Thoracic aorta (tissue), 2 donors: ENCODE measurements around the gene DTNB. TPM values are rescaled to one million over a fixed set of nuclear protein-coding genes. Genes with fewer than 3 reads are reported as not detected.

ENCODE experiments used
- ATAC-seq: fragments of 150-250 bp; one replicate; pipeline ENCODE4 v1.8.0; 2017; ENCODE audit warnings: low read depth; ENCODE audit not compliant: insufficient number of reproducible peaks, low FRiP score
- DNase-seq: peaks from one replicate; pipeline ENCODE4 v3.0.0-alpha.2; 2020; ENCODE audit warnings: low spot score
- H3K27ac ChIP-seq, 2 donors: fragments of 200-600 bp; sonication (generic); 1 replicate in 1 of 2; 2 replicates in 1 of 2; pipeline ENCODE4 v1.5.1; 2016; ENCODE audit warnings: mild to moderate bottlenecking in 2 of 2, moderate library complexity in 2 of 2
- H3K27me3 ChIP-seq: fragments of 200-600 bp; sonication (generic); replicated peaks from 2 replicates; pipeline ENCODE4 v1.6.0; 2016; ENCODE audit warnings: mild to moderate bottlenecking; ENCODE audit not compliant: insufficient read depth
- H3K36me3 ChIP-seq: fragments of 200-600 bp; sonication (generic); one replicate; pipeline ENCODE4 v1.5.1; 2016
- H3K4me1 ChIP-seq, 2 donors: fragments of 200-600 bp; sonication (generic); 1 replicate in 1 of 2; 2 replicates in 1 of 2; pipeline versions ENCODE4 v1.5.1 to v1.6.0; 2016; ENCODE audit warnings: low read depth in 2 of 2, mild to moderate bottlenecking in 1 of 2; ENCODE audit not compliant: control insufficient read depth in 1 of 2
- H3K4me3 ChIP-seq: fragments of 200-600 bp; sonication (generic); 2 replicates; pipeline ENCODE4 v1.5.1; 2016; ENCODE audit warnings: mild to moderate bottlenecking
- H3K9me3 ChIP-seq: fragments of 200-600 bp; sonication (generic); 2 replicates; pipeline ENCODE4 v1.5.1; 2016
- total RNA-seq, 2 donors: library from RNA; depleted of rRNA; stranded (reverse); fragments of >200 nt; gene quantifications; one replicate each; pipeline versions ENCODE4 v1.1.0 to v1.2.3, GENCODE V29; 2016
- TF ChIP-seq, protein P1 (sequence below): fragments of 200-600 bp; sonication (generic); IDR thresholded peaks from one replicate; pipeline ENCODE4 v1.5.1; 2019; ENCODE audit warnings: antibody characterized with exemption

The DTNB gene
- total RNA-seq, 2 donors from 2014 or later = 16.3 to 76.2 TPM

DNA sequence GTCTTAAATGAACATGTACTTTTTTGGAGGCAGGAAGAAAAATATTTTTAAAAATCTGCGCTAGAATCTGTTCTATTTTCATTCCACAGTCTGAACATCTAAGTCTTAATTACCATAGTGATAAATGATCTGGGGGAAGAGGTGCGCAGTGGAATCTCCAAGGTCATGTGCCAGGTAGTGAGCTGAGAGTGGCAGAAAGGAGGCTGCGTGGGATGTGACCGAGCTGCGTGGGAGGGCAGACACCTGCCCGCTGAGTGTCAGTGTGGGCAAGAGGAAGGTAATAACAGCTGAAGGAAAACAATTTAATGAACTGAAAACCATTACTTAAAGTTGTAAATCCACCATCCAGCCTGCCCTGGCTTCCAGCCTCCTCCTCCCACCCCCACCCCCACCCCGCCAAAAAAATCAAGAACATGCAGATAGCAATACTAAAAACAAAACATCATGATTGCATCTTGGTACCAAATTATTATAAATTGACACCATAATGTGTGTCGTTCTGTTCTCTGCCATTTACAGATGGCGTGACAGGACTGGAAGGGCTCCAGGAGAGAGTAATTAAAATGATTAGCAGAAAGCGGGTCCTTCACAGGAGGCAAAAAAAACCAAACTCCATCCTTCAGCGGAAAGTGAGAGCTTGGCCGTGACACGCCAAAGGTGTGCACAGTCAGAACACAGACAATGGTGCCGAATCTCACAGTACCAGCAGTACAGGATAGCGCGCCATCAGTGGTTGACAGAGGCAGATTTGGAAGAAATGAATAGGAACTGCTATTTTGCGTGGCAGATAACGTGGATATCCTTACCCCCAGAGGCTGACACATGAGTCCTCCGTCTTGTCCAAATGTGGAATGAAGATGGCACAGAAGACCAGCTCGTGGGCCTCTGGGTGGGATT is 11.4 kb upstream of the DTNB start:
- H3K27ac ChIP-seq = no peak overlapping the region
- DNase-seq (no peak), ATAC-seq (no peak)
- no peak overlapping the region for H3K4me3 ChIP-seq
- TF ChIP-seq, protein P1, sequence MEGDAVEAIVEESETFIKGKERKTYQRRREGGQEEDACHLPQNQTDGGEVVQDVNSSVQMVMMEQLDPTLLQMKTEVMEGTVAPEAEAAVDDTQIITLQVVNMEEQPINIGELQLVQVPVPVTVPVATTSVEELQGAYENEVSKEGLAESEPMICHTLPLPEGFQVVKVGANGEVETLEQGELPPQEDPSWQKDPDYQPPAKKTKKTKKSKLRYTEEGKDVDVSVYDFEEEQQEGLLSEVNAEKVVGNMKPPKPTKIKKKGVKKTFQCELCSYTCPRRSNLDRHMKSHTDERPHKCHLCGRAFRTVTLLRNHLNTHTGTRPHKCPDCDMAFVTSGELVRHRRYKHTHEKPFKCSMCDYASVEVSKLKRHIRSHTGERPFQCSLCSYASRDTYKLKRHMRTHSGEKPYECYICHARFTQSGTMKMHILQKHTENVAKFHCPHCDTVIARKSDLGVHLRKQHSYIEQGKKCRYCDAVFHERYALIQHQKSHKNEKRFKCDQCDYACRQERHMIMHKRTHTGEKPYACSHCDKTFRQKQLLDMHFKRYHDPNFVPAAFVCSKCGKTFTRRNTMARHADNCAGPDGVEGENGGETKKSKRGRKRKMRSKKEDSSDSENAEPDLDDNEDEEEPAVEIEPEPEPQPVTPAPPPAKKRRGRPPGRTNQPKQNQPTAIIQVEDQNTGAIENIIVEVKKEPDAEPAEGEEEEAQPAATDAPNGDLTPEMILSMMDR = no peak
- no peaks in the 10 kb centered on the region for H3K4me1 ChIP-seq
- no peaks in the 10 kb centered on the region for H3K9me3 ChIP-seq
- H3K27me3 ChIP-seq = no peaks in the 10 kb centered on the region
- H3K36me3 ChIP-seq = no peaks in the 10 kb centered on the region

DNA sequence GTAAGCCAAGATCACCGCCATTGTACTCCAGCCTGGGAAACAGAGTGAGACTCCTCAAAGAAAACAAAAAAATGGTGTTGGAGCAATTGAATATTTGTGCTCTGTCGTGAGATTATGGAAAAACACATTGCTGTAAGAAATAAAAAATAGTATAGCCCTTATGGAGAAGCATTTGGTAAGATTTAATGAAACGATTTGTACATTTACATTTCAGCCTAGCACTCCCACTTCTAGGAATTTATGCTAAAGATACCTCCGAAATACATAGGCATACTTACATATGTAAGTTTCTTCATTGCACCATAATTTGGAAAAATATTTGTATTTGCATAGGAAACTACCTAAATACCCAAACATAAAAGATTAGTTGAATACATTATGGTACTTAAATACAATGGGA is 8.7 kb upstream of the DTNB start:
- TF ChIP-seq, protein P1 = no peak
- no peak for DNase-seq
- no peak for ATAC-seq
- Histone ChIP-seq H3K4me3 (no peak overlapping the region), H3K4me1 (no peaks in the 10 kb centered on the region), H3K36me3 (no peaks in the 10 kb centered on the region), H3K27ac (no peak overlapping the region), H3K27me3 (no peaks in the 10 kb centered on the region), H3K9me3 (no peaks in the 10 kb centered on the region)

DNA sequence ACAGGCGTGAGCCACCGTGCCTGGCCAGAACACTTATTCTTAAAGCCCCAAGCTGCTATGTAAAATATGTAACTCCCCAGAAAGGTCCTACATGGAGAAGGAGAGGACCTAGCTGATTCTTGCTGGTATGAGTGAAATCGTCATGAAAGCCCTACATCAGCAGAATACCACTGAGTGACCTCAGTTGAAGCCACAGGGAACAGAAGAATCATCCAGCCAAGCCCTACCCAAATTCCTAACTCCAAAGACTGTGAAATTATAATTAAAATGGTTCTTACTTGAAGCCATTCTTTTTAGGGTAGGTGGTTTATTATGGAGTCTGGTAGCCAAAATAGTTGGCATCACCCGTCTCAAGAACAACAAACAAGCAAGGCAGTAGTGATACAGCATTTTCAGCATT is 4.5 kb upstream of the DTNB start:
- no peak for DNase-seq
- peaks cover 0 to 6% of the 10 kb centered on the region in 2 donors for H3K4me1 ChIP-seq
- H3K36me3 ChIP-seq = no peaks in the 10 kb centered on the region
- no peaks in the 10 kb centered on the region for H3K9me3 ChIP-seq
- ATAC-seq = no peak
- H3K27ac ChIP-seq = no peak overlapping the region
- H3K4me3 ChIP-seq = no peak overlapping the region
- TF ChIP-seq, protein P1 = no peak
- no peaks in the 10 kb centered on the region for H3K27me3 ChIP-seq

DNA sequence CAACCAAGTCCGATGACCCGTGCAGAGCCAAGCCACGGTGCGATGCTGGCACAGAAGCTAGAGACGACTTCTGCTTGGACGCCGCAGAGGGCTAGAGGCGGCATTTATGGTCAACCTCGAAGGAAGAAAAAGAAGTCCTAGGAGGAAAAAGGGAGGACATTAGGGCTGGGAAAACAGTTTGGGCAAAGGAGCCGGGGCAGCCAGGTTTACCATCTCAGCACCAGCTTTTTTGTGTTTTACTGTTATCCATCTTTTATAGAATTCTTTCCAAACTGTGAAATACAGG is 643 bp upstream of the DTNB start:
- peak; percentile 30 for ATAC-seq
- H3K27ac ChIP-seq = peak overlapping the region; percentile 71 to 88
- H3K4me1 ChIP-seq = peaks cover 9 to 15% of the 10 kb centered on the region in 2 donors
- no peaks in the 10 kb centered on the region for H3K27me3 ChIP-seq
- peak overlapping the region; percentile 92 for H3K4me3 ChIP-seq
- DNase-seq = no peak
- H3K36me3 ChIP-seq = no peaks in the 10 kb centered on the region
- TF ChIP-seq, protein P1 = no peak
- H3K9me3 ChIP-seq = no peaks in the 10 kb centered on the region

DNA sequence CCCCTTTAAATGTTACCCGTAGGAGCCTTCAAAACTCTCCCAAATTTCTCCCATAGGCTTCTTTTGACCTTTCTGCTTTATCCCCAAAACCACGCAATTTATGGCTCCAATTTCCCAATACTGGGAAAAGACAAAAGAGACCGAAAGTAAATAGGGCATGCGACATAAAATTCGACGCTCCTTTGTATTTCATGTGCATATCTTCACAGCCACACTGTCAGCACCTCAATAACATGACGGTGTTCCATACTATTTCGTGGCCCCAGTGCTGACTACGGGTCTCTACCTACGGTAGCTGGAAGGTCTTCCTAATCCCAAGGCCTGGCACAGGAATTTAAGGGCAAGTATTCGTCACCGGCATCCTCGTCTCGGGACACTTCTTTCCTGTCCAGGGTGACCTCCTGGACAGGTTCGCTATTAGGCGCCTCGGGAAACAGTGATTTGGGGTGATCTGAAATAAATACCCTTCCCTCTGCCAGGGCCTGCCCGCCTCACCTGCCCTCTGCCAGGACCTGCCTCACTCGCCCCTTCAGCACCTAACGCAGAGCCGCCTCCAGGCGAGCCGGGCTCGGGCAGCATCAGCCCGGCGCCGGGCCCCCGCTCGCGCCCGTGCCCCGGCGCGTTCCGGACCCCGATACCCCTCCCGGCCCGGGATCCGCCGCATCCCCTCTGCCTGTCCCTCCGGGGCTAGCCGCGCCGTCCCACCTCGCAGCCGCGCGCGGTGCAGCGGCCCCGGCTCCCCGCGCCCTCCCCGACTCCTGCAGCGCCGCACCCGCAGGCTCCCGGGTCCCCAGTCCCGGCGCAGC is 680 bp downstream of the DTNB start:
- peak overlapping the region; percentile 92 for H3K4me3 ChIP-seq
- no peak for DNase-seq
- TF ChIP-seq, protein P1 = no peak

More for the DNA sequence above, 680 bp downstream of the DTNB start:
- H3K4me1 ChIP-seq = peaks cover 9 to 15% of the 10 kb centered on the region in 2 donors
- H3K27me3 ChIP-seq = no peaks in the 10 kb centered on the region
- peak; percentile 23 for ATAC-seq
- no peaks in the 10 kb centered on the region for H3K9me3 ChIP-seq
- peak overlapping the region; percentile 80 to 89 for H3K27ac ChIP-seq
- no peaks in the 10 kb centered on the region for H3K36me3 ChIP-seq
